ENCODE data around the gene ATRIP.
"Not testable (repeated sequence)": the region's sequence is repeated elsewhere in the genome, so short reads cannot be mapped to it uniquely, and the experiment has no call there.

Gene ATRIP

GRCh38 chr3:48439820-48440589 is 6.5 kb upstream of the ATRIP start, which contains the start of the genes CCDC51 and TMA7:
Gene CCDC51, minus strand, starts transcription at chr3:48440119. Its CDS starts 4,991 bp downstream, at chr3:48435128.
Gene TMA7, plus strand, starts transcription at chr3:48440257. Its CDS starts 40 bp downstream, at chr3:48440297.
- DNase-seq: peak; percentile 95

DNA sequence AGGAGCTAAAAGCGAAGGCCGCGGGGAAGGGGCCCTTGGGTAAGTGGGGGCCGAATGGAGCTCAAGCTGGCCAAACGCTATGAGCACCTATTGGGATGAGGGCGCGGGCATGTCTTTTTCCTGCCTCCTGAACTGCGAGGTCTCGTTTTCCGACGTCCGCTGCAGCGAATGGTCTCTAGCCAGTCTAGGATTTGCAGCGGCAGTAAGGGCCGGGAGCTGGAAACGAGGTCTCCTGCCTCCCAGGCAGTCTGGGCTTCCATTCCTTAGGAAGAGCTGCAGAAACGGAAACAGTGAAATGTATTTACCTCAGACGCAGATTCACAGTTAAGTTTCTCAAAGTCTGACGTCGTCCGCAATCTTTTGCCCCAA is 6.0 kb upstream of the ATRIP start:
- DNase-seq: no peak

- no peak for DNase-seq
Measured at GRCh38 chr3:48441940-48442339, 4.6 kb upstream of the ATRIP start.

GRCh38 chr3:48445277-48445882 is 1.2 kb upstream of the ATRIP start:
- DNase-seq: no peak

- DNase-seq: no peak
Measured at GRCh38 chr3:48446043-48446424, 503 bp upstream of the ATRIP start.

DNA sequence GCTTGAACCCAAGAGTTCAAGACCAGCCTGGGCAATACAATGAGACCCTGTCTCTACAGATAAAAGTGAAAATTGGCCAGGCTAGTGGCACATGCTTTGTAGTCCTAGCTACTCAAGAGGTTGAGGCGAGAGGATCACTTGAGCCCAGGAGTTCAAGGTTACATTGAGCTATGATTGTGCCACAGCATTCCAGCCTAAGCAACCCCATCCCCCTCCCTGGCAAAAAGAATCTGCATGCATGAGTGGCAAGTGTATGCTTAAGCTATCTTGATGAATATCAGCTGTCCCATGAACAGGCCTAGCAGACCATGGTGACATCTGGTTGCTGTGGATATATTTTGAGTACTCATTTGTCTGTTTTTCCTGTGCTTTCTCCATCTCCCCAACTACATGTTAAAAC is 4.7 kb downstream of the ATRIP start:
- DNase-seq: peak; percentile 16

- DNase-seq: no peak
Measured at GRCh38 chr3:48456456-48456855, 9.9 kb downstream of the ATRIP start.

- DNase-seq: no peak
Measured at GRCh38 chr3:48459331-48459730, 12.8 kb downstream of the ATRIP start.

GRCh38 chr3:48459773-48460516 is 13.4 kb downstream of the ATRIP start:
- no peak for DNase-seq

GRCh38 chr3:48460517-48460902 is 14.0 kb downstream of the ATRIP start:
- DNase-seq: no peak

GRCh38 chr3:48461767-48462166 is 15.2 kb downstream of the ATRIP start:
- DNase-seq: not testable (repeated sequence)

DNA sequence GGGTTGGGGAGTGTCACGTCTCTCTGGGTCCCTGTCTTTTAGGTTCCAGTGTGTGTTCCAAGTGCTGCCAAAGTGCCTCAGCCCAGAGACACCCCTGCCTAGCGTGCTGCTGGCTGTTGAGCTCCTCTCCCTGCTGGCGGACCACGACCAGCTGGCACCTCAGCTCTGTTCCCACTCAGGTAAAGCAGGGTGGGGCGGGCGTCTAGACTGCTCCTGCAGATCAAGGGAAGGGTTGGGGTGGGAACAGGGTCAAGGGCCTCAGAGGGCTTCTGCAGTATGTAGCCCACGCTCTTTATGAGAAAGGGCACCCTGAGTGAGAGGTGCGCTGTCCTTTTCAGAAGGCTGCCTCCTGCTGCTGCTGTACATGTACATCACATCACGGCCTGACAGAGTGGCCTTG is 17.2 kb downstream of the ATRIP start:
- no peak for DNase-seq

DNA sequence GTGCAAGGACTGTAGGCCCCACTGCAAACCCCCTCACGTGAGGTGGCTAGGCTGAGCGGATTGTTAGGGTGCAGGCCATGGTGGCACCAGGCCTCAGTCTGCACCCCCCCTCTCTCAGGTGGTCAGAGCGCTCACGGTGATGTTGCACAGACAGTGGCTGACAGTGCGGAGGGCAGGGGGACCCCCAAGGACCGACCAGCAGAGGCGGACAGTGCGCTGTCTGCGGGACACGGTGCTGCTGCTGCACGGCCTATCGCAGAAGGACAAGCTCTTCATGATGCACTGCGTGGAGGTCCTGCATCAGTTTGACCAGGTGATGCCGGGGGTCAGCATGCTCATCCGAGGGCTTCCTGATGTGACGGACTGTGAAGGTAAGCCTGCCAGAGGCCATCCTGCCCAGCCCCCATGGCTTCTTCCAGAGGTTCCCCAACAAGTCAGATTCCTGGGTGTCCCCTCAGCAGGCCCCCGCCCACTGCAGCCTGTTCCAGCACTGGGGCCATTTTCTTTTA is 18.2 kb downstream of the ATRIP start:
- no peak for DNase-seq

GRCh38 chr3:48465237-48465530 is 18.6 kb downstream of the ATRIP start:
- peak; percentile 71 for DNase-seq

GRCh38 chr3:48465531-48466378 is 19.2 kb downstream of the ATRIP start:
- DNase-seq: peak; percentile 97

DNA sequence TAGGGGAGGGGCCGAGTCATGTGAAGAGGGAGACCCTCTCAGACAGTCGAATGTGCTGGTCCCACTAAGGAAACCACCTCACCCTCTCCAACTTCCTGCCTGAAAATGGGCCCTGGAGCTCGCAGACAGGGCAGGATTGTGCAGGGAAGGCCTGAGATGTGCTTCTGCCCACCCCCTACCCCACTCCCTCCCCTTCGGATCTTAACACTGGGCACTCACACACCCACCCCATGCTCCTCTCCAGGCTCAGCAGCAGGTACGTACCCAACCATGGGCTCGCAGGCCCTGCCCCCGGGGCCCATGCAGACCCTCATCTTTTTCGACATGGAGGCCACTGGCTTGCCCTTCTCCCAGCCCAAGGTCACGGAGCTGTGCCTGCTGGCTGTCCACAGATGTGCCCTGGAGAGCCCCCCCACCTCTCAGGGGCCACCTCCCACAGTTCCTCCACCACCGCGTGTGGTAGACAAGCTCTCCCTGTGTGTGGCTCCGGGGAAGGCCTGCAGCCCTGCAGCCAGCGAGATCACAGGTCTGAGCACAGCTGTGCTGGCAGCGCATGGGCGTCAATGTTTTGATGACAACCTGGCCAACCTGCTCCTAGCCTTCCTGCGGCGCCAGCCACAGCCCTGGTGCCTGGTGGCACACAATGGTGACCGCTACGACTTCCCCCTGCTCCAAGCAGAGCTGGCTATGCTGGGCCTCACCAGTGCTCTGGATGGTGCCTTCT is 20.0 kb downstream of the ATRIP start:
- DNase-seq: peak; percentile 37

GRCh38 chr3:48467110-48467454 is 20.5 kb downstream of the ATRIP start:
- no peak for DNase-seq

DNA sequence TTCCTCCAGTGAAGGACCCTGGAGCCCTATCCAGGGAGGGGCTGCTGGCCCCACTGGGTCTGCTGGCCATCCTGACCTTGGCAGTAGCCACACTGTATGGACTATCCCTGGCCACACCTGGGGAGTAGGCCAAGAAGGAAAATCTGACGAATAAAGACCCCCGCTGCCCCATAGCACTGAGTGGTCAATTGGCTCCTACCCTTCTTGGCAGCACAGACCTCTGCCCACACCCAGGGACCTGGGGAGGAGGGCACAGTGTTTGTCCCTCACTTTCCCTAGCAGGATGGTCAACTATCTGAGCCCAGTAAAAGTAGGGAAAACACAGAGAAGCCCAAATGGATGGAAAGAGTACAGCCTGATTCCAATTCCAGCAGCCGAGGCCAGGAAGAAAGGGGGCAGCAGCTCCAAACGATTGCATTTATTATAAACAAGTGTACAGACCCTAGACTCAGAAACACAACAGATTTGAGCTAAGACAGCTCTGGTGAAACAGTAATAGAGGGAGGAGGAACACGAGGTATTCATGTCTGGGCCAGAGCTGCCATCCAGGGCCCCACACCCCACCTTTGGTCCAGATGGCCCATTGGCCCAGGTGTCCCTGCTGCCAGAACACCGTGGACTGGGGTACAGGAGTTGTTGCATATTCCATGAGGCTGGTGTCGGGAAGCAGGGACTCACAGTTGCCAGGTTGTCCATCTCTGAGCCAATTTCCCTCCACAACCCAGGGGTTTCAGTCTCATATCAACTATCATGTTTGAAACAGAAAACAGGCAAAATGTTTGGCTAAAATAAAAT is 21.1 kb downstream of the ATRIP start:
- DNase-seq: no peak

- DNase-seq: no peak
Measured at GRCh38 chr3:48468329-48468731, 21.8 kb downstream of the ATRIP start.

DNA sequence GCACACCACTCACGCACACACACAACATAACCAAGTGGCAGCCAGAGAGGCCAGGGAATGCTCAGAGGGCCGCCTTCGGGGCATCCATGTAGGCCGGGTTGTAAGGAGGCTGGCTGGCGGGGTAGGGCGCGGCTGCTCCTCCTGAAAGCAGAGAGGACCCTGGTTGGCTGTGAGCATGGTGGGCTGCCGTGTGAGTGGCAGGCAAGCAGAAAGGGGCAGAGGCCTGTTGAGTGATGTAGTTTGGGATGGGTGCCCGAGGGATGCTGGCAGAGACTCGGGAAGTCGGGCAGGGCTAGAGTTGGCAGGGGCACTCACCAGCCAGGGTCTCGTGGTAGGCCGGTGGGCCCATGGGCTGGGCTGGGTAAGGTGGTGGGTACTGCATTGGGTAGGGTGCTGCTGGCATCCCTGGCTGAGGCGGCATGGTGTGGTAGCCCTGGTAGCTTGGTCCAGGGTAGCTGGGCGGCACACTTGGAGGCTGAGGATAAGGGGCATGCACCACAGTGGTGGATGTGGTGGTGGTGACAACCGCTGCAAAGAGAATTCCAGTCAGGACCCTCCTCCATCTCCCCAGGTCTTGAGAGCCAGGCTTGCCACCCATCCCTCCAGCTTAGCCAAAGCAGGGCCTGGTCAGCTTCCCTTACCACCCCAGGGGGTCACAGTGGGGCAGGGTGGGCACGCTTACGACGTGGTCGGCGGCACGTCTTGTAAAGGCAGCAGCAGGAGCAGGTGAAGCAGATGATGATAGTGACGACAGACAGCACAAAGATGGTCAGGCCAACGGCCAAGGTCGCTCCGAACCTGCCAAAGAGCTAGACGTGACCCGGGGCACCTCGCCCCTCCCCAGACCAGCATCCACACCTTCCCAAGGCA is 22.7 kb downstream of the ATRIP start:
- DNase-seq: no peak
